GM21367 (cell line): ENCODE data around the gene CNTRL.

Experiments used
- ATAC-seq: cut with Tn5 transposase; IDR thresholded peaks from one replicate; pipeline ENCODE4 v1.9.1; 2021; ENCODE audit not compliant: unreplicated experiment

The CNTRL gene

GRCh38 chr9:121197132-121197531 lies 122.4 kb downstream of the CNTRL start:
- ATAC-seq = no peak

- ATAC-seq = no peak
Observed at GRCh38 chr9:121198512-121199042, 123.8 kb downstream of the CNTRL start.

- ATAC-seq = no peak
Observed at GRCh38 chr9:121199921-121200320, 125.2 kb downstream of the CNTRL start.

GRCh38 chr9:121200356-121200755 lies 125.6 kb downstream of the CNTRL start:
- ATAC-seq = no peak

GRCh38 chr9:121201045-121201737 lies 126.4 kb downstream of the CNTRL start:
- ATAC-seq = no peak

GRCh38 chr9:121201738-121202533 lies 127.2 kb downstream of the CNTRL start, which contains the start of gene RAB14:
Gene RAB14 (minus strand): TSS chr9:121201869. CDS start chr9:121193412, 8,457 bp downstream.
- ATAC-seq = peak; percentile 78

- ATAC-seq = no peak
Observed at GRCh38 chr9:121204121-121204520, 129.4 kb downstream of the CNTRL start.

GRCh38 chr9:121204611-121205010 lies 129.9 kb downstream of the CNTRL start:
- no peak for ATAC-seq

- ATAC-seq = peak; percentile 19
Observed at GRCh38 chr9:121206516-121207370, 132.0 kb downstream of the CNTRL start.

GRCh38 chr9:121207371-121207940 lies 132.7 kb downstream of the CNTRL start:
- peak; percentile 70 for ATAC-seq

- ATAC-seq = no peak
Observed at GRCh38 chr9:121210536-121210935, 135.8 kb downstream of the CNTRL start.

- no peak for ATAC-seq
Observed at GRCh38 chr9:121213136-121213806, 138.5 kb downstream of the CNTRL start.

- no peak for ATAC-seq
Observed at GRCh38 chr9:121214005-121214404, 139.2 kb downstream of the CNTRL start.

GRCh38 chr9:121216271-121216805 lies 141.6 kb downstream of the CNTRL start:
- ATAC-seq = no peak

- ATAC-seq = peak; percentile 59
Observed at GRCh38 chr9:121217609-121218292, 143.0 kb downstream of the CNTRL start.

- no peak for ATAC-seq
Observed at GRCh38 chr9:121218357-121219027, 143.7 kb downstream of the CNTRL start.

- ATAC-seq = no peak
Observed at GRCh38 chr9:121219530-121219929, 144.8 kb downstream of the CNTRL start.

GRCh38 chr9:121220996-121221663 lies 146.4 kb downstream of the CNTRL start:
- ATAC-seq = no peak
